ENCODE measurements around the gene OLIG3.

Gene OLIG3

DNA sequence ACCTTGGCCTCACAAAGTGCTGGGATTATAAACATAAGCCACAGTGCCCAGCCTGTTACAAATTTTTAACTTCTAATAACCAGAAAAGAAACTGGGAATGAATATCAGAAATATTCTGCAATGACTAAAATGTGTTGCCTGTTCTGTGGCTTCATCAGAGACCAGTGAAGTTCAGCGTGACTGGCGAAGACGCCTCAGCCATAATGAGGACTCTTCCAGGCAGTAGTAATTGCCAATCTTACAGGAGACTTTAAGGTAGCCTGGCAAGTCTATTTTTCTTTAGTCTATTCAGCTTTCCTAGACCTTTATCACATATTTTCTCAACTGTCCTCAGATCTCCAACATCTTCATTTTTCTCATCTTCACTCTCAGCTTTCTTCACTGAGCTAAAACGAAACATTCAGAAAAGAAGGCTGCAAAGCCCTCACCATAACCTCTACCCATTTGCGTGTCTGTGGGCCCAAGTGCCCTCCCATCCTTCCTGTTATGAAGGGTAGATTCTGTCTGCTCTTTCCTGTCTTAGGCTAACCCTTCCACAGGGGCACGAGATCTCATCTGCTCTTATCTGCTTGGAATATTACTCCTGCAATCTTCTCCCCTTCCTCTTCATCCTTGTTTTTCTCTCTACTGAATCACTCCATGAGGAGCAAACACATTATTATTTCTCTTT is 42.0 kb upstream of the OLIG3 start:
- TF ChIP-seq NFIC (IDR thresholded peaks at IDR 0.05) = no peak
- no peak for TF ChIP-seq ZBTB7A (IDR thresholded peaks at IDR 0.05; ENCODE audit: low read depth)
- no peak for TF ChIP-seq CREB1 (IDR thresholded peaks at IDR 0.05; ENCODE audit: low read depth)
- TF ChIP-seq CEBPB (IDR thresholded peaks at IDR 0.05) = no peak
- TF ChIP-seq TEAD4 (IDR thresholded peaks at IDR 0.05) = no peak
- TF ChIP-seq EGR1 (IDR thresholded peaks at IDR 0.05) = no peak
- TF ChIP-seq YY1 (IDR thresholded peaks at IDR 0.05; ENCODE audit: low read depth) = no peak
- TF ChIP-seq EP300 (IDR thresholded peaks at IDR 0.05; ENCODE audit: borderline replicate concordance) = no peak
- no peak for TF ChIP-seq RAD21 (IDR thresholded peaks at IDR 0.05; ENCODE audit: low read depth)
- no peak for TF ChIP-seq USF1 (IDR thresholded peaks at IDR 0.05)
- no peak for TF ChIP-seq FOXM1 (IDR thresholded peaks at IDR 0.05; ENCODE audit: borderline replicate concordance, low read depth)
- TF ChIP-seq, protein P1, sequence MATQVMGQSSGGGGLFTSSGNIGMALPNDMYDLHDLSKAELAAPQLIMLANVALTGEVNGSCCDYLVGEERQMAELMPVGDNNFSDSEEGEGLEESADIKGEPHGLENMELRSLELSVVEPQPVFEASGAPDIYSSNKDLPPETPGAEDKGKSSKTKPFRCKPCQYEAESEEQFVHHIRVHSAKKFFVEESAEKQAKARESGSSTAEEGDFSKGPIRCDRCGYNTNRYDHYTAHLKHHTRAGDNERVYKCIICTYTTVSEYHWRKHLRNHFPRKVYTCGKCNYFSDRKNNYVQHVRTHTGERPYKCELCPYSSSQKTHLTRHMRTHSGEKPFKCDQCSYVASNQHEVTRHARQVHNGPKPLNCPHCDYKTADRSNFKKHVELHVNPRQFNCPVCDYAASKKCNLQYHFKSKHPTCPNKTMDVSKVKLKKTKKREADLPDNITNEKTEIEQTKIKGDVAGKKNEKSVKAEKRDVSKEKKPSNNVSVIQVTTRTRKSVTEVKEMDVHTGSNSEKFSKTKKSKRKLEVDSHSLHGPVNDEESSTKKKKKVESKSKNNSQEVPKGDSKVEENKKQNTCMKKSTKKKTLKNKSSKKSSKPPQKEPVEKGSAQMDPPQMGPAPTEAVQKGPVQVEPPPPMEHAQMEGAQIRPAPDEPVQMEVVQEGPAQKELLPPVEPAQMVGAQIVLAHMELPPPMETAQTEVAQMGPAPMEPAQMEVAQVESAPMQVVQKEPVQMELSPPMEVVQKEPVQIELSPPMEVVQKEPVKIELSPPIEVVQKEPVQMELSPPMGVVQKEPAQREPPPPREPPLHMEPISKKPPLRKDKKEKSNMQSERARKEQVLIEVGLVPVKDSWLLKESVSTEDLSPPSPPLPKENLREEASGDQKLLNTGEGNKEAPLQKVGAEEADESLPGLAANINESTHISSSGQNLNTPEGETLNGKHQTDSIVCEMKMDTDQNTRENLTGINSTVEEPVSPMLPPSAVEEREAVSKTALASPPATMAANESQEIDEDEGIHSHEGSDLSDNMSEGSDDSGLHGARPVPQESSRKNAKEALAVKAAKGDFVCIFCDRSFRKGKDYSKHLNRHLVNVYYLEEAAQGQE (IDR thresholded peaks at IDR 0.05; ENCODE audit: low read depth) = no peak
- TF ChIP-seq TAF1 (IDR thresholded peaks at IDR 0.05; ENCODE audit: low read depth) = no peak
- TF ChIP-seq, protein P2, sequence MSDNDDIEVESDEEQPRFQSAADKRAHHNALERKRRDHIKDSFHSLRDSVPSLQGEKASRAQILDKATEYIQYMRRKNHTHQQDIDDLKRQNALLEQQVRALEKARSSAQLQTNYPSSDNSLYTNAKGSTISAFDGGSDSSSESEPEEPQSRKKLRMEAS (IDR thresholded peaks at IDR 0.05) = no peak
- TF ChIP-seq TCF12 (IDR thresholded peaks at IDR 0.05; ENCODE audit: low read depth) = no peak

DNA sequence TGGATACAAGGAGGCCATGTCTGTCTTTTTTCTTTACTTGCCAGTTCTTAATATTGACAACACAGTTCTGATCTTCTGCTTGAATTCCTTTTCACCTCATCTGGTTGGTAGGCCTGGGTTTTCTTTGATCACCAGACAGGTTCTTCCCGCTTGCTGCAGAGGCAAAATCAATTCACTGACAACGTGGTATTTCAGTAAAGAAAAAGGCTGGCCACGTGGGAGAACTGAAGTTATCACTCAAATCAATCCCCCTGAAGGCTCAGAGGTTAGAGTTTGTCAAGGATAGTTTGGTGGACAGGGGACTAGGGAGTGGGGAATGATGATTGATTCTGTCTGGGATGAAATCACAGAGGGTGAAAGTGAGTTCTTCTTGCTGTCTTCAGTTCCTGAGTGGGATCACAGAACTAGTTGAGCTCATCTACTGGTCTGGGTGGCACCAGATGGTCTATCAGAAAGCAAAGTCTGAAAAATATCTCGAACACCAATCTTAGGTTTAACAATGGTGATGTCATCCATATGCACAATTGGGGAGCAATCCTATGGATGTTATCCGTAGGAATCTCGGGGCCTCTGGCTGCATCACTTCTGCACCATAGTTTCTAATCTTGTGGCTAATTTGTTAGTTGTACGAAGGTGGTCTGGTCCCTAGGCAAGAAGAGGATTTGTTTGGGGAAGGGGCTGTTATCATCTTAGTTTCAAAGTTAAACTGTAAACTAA is 37.3 kb upstream of the OLIG3 start:
- TF ChIP-seq RAD21 (IDR thresholded peaks at IDR 0.05; ENCODE audit: low read depth) (no peak), TAF1 (IDR thresholded peaks at IDR 0.05; ENCODE audit: low read depth) (no peak), USF1 (IDR thresholded peaks at IDR 0.05) (no peak), YY1 (IDR thresholded peaks at IDR 0.05; ENCODE audit: low read depth) (no peak), TEAD4 (IDR thresholded peaks at IDR 0.05) (no peak), EGR1 (IDR thresholded peaks at IDR 0.05) (no peak), EP300 (IDR thresholded peaks at IDR 0.05; ENCODE audit: borderline replicate concordance) (no peak), TCF12 (IDR thresholded peaks at IDR 0.05; ENCODE audit: low read depth) (no peak), CEBPB (IDR thresholded peaks at IDR 0.05) (no peak), FOXM1 (IDR thresholded peaks at IDR 0.05; ENCODE audit: borderline replicate concordance, low read depth) (no peak), ZBTB7A (IDR thresholded peaks at IDR 0.05; ENCODE audit: low read depth) (no peak)
- TF ChIP-seq, protein P2 (IDR thresholded peaks at IDR 0.05) = no peak
- TF ChIP-seq, protein P1 (IDR thresholded peaks at IDR 0.05; ENCODE audit: low read depth) = no peak

GRCh38 chr6:137530404-137530803 is 36.2 kb upstream of the OLIG3 start:
- TF ChIP-seq RAD21 (IDR thresholded peaks at IDR 0.05; ENCODE audit: low read depth) = no peak
- TF ChIP-seq TCF12 (IDR thresholded peaks at IDR 0.05; ENCODE audit: low read depth) = no peak

- no peak for TF ChIP-seq RAD21 (IDR thresholded peaks at IDR 0.05; ENCODE audit: low read depth)
- no peak for TF ChIP-seq EP300 (IDR thresholded peaks at IDR 0.05; ENCODE audit: borderline replicate concordance)
- no peak for TF ChIP-seq CREB1 (IDR thresholded peaks at IDR 0.05; ENCODE audit: low read depth)
- TF ChIP-seq USF1 (IDR thresholded peaks at IDR 0.05) = no peak
- TF ChIP-seq YY1 (IDR thresholded peaks at IDR 0.05; ENCODE audit: low read depth) = no peak
- TF ChIP-seq TCF12 (IDR thresholded peaks at IDR 0.05; ENCODE audit: low read depth) = no peak
Observed at GRCh38 chr6:137522831-137523230, 28.6 kb upstream of the OLIG3 start.

GRCh38 chr6:137522198-137522798 is 28.1 kb upstream of the OLIG3 start:
- TF ChIP-seq YY1 (IDR thresholded peaks at IDR 0.05; ENCODE audit: low read depth) = no peak
- TF ChIP-seq, protein P1 (IDR thresholded peaks at IDR 0.05; ENCODE audit: low read depth) = no peak
- no peak for TF ChIP-seq CEBPB (IDR thresholded peaks at IDR 0.05)
- TF ChIP-seq CREB1 (IDR thresholded peaks at IDR 0.05; ENCODE audit: low read depth) = no peak
- TF ChIP-seq TEAD4 (IDR thresholded peaks at IDR 0.05) = no peak
- no peak for TF ChIP-seq FOXM1 (IDR thresholded peaks at IDR 0.05; ENCODE audit: borderline replicate concordance, low read depth)
- TF ChIP-seq TCF12 (IDR thresholded peaks at IDR 0.05; ENCODE audit: low read depth) = no peak

All from Ishikawa (cell line).